HCT116 (cell line): Measurements from ENCODE around the gene FZR1. TPM values are rescaled to one million over a fixed set of nuclear protein-coding genes. Genes with fewer than 3 reads are reported as not detected.

ENCODE experiments used
- ATAC-seq: fragments of 200-7000 bp; cut with Tn5 transposase; 2 replicates; pipeline ENCODE4 v1.9.1; 2020; ENCODE audit warnings: mild to moderate bottlenecking, moderate library complexity
- BruUV-seq: library from RNA; stranded (reverse); fragments of 400-500 nt; replicated peaks from 2 replicates; lab custom pipeline; 2021; lab: Mats Ljungman, UMichigan
- CTCF ChIA-PET: fragments of 300-600 bp; sonication (Branson Sonifier 250); formaldehyde crosslinking; loops from one replicate; lab custom pipeline; 2021; ENCODE audit warnings: antibody characterized with exemption; lab: Charles Lee
- POLR2A ChIA-PET: fragments of 300-600, 350-600 bp; sonication (Branson Sonifier 250); formaldehyde crosslinking; loops from one replicate; lab custom pipeline; 2021; ENCODE audit warnings: antibody characterized with exemption; lab: Charles Lee
- RAD21 ChIA-PET, 2 experiments: fragments of 300-600 bp; sonication (Branson Sonifier 250); formaldehyde crosslinking; loops; one replicate each; lab custom pipeline; 2023; ENCODE audit warnings: low total read pairs in 2 of 2; ENCODE audit not compliant: uncharacterized antibody in 2 of 2, unreplicated experiment in 2 of 2, low non-redundant PET in 1 of 2; lab: Charles Lee
- DNase-seq: peaks from one replicate; pipeline ENCODE4 v3.0.0-alpha.2; 2010; ENCODE audit warnings: low read depth, low spot score
- H2AFZ ChIP-seq: fragments of 200-600 bp; shearing (Covaris generic), sonication (generic); 2 replicates; pipeline ENCODE4 v1.6.1; 2017; ENCODE audit warnings: low read depth, mixed run types, mixed read lengths, antibody characterized with exemption, low read length; ENCODE audit not compliant: poor library complexity, severe bottlenecking
- H3K27ac ChIP-seq: 2 replicates; pipeline ENCODE4 v1.5.1; 2012; ENCODE audit warnings: low read depth, low read length
- H3K27me3 ChIP-seq: fragments of 200-600 bp; sonication (generic); 2 replicates; pipeline ENCODE4 v1.6.1; 2016; ENCODE audit warnings: mixed run types, low read length, mixed read lengths; ENCODE audit not compliant: insufficient read depth
- H3K36me3 ChIP-seq, 2 experiments: fragments of 200-500 bp in 1 of 2; fragments of 200-600 bp in 1 of 2; sonication (Bioruptor generic) in 1 of 2; sonication (generic) in 1 of 2; 2 replicates each; pipeline versions ENCODE4 v1.5.1 to v1.6.1; 2014 to 2016; ENCODE audit warnings: low read length in 2 of 2, inconsistent platforms in 1 of 2, mixed read lengths in 1 of 2, mixed run types in 1 of 2; ENCODE audit not compliant: insufficient read depth in 2 of 2, control insufficient read depth in 1 of 2
- H3K4me1 ChIP-seq, 2 experiments: fragments of 200-600 bp in 1 of 2; sonication (generic) in 1 of 2; 2 replicates each; pipeline versions ENCODE4 v1.5.1 to v1.6.1; 2012 to 2017; ENCODE audit warnings: low read length in 2 of 2, inconsistent platforms in 1 of 2, mild to moderate bottlenecking in 1 of 2, mixed read lengths in 1 of 2, mixed run types in 1 of 2, moderate library complexity in 1 of 2; ENCODE audit not compliant: insufficient read depth in 2 of 2, control insufficient read depth in 1 of 2
- H3K4me2 ChIP-seq: fragments of 200-600 bp; sonication (generic); 2 replicates; pipeline ENCODE4 v1.6.1; 2017; ENCODE audit warnings: mixed run types, low read length, mixed read lengths
- H3K4me3 ChIP-seq, 2 experiments: fragments of 200-600 bp in 1 of 2; sonication (generic) in 1 of 2; replicated peaks in 1 of 2; 2 replicates each; pipeline ENCODE4 v1.5.1; 2011 to 2016; ENCODE audit warnings: low read length in 2 of 2, control low read depth in 1 of 2, low read depth in 1 of 2, mild to moderate bottlenecking in 1 of 2, mixed read lengths in 1 of 2, mixed run types in 1 of 2
- H3K79me2 ChIP-seq: fragments of 200-600 bp; sonication (generic); 2 replicates; pipeline ENCODE4 v1.6.1; 2017; ENCODE audit warnings: mild to moderate bottlenecking, mixed run types, low read length, moderate library complexity, mixed read lengths; ENCODE audit not compliant: insufficient read depth
- H3K9ac ChIP-seq: fragments of 200-600 bp; sonication (generic); 2 replicates; pipeline ENCODE4 v1.6.1; 2016; ENCODE audit warnings: low read length, mixed read lengths
- H3K9me2 ChIP-seq: fragments of 200-600 bp; sonication (generic), shearing (Covaris generic); 2 replicates; pipeline ENCODE4 v1.6.1; 2017; ENCODE audit warnings: mixed run types, mild to moderate bottlenecking, moderate library complexity; ENCODE audit not compliant: insufficient read depth
- H3K9me3 ChIP-seq, 2 experiments: fragments of 200-500 bp in 1 of 2; fragments of 200-600 bp in 1 of 2; sonication (Bioruptor generic) in 1 of 2; sonication (generic) in 1 of 2; 2 replicates each; pipeline ENCODE4 v1.6.1; 2014 to 2017; ENCODE audit warnings: low read length in 2 of 2, mixed read lengths in 2 of 2, inconsistent platforms in 1 of 2, low read depth in 1 of 2, mild to moderate bottlenecking in 1 of 2, mixed run types in 1 of 2, moderate library complexity in 1 of 2; ENCODE audit not compliant: control insufficient read depth in 1 of 2, insufficient read depth in 1 of 2
- H4K20me1 ChIP-seq: fragments of 200-600 bp; sonication (generic), shearing (Covaris generic); 2 replicates; pipeline ENCODE4 v1.6.1; 2017; ENCODE audit warnings: mixed run types, mild to moderate bottlenecking, moderate library complexity; ENCODE audit not compliant: insufficient read depth
- ATF3 ChIP-seq: IDR thresholded peaks from 2 replicates; pipeline ENCODE4 v1.6.1; 2012
- EGR1 ChIP-seq: IDR thresholded peaks from 2 replicates; pipeline ENCODE4 v1.6.1; 2012; ENCODE audit warnings: low read depth
- EZH2 ChIP-seq: fragments of 200-600 bp; sonication (generic); IDR thresholded peaks from 2 replicates; pipeline ENCODE4 v1.6.1; 2017; ENCODE audit warnings: antibody characterized with exemption, mixed run types
- EZH2phosphoT487 ChIP-seq: fragments of 200-600 bp; IDR thresholded peaks from 2 replicates; pipeline ENCODE4 v1.6.1; 2018; ENCODE audit warnings: antibody characterized with exemption, borderline replicate concordance
- JUND ChIP-seq: IDR thresholded peaks from 2 replicates; pipeline ENCODE4 v1.6.1; 2012
- POLR2AphosphoS5 ChIP-seq: IDR thresholded peaks from 2 replicates; pipeline ENCODE4 v1.6.1; 2011; ENCODE audit warnings: mild to moderate bottlenecking, low read depth, low read length, moderate library complexity
- RAD21 ChIP-seq: IDR thresholded peaks from 2 replicates; pipeline ENCODE4 v1.6.1; 2012; ENCODE audit warnings: low read depth, mild to moderate bottlenecking
- SIN3A ChIP-seq: IDR thresholded peaks from 2 replicates; pipeline ENCODE4 v1.6.1; 2012; ENCODE audit warnings: low read depth
- SP1 ChIP-seq: IDR thresholded peaks from 2 replicates; pipeline ENCODE4 v1.6.1; 2012; ENCODE audit warnings: low read depth
- SRF ChIP-seq: IDR thresholded peaks from 2 replicates; pipeline ENCODE4 v1.6.1; 2012; ENCODE audit warnings: low read depth
- YY1 ChIP-seq: IDR thresholded peaks from 2 replicates; pipeline ENCODE4 v1.6.1; 2011; ENCODE audit warnings: low read length, low read depth, moderate library complexity, mild to moderate bottlenecking; ENCODE audit not compliant: insufficient replicate concordance; ENCODE audit errors: extremely low read depth
- ZBTB33 ChIP-seq: IDR thresholded peaks from 2 replicates; pipeline ENCODE4 v1.6.1; 2011; ENCODE audit warnings: mild to moderate bottlenecking, low read length, moderate library complexity; ENCODE audit not compliant: insufficient replicate concordance; ENCODE audit errors: extremely low read depth
- ZFX ChIP-seq: fragments of 450-650 bp; IDR thresholded peaks from 2 replicates; pipeline ENCODE4 v1.6.1; 2017
- intact Hi-C: fragments of 100-400 bp; cut with micrococcal nuclease; formaldehyde crosslinking; loops from 2 replicates; pipeline ENCODE4 v1.10.0; 2022
- total RNA-seq: library from RNA; stranded (reverse); gene quantifications from one replicate; pipeline ENCODE4 v1.2.1, GENCODE V29; 2021; ENCODE audit not compliant: unreplicated experiment

Gene FZR1
- total RNA-seq, 1 experiment from 2014 or later: 60.3 TPM

GRCh38 chr19:3533563-3534216 lies 27.6 kb downstream of the FZR1 start:
- ATAC-seq (no peak), DNase-seq (no peak)
- Histone ChIP-seq H4K20me1 (no peaks in the 10 kb centered on the region), H3K9ac (no peak overlapping the region), H3K27ac (no peak overlapping the region), H3K9me2 (no peaks in the 10 kb centered on the region), H3K36me3 (peaks cover 11 to 27% of the 10 kb centered on the region in 2 experiments; a peak in 3 of 4 replicates), H3K4me1 (peaks cover 0 to 12% of the 10 kb centered on the region in 2 experiments; a peak in 2 of 4 replicates), H3K27me3 (no peaks in the 10 kb centered on the region), H3K4me2 (no peak overlapping the region), H3K4me3 (no peak overlapping the region), H2AFZ (no peak overlapping the region), H3K79me2 (no peaks in the 10 kb centered on the region), H3K9me3 (no peaks in the 10 kb centered on the region)
- intact Hi-C loops: no loop called here
- TF ChIP-seq SIN3A (no peak), YY1 (no peak), ZFX (no peak), POLR2AphosphoS5 (no peak), EZH2 (no peak), RAD21 (no peak), SP1 (no peak), JUND (no peak), SRF (no peak), ATF3 (no peak), EZH2phosphoT487 (no peak), ZBTB33 (no peak), EGR1 (no peak)
- no TSS peak for BruUV-seq
- RAD21 ChIA-PET: no interaction called here
- CTCF ChIA-PET: no interaction called here
- POLR2A ChIA-PET: no interaction called here
